H1 (cell line): Measurements from ENCODE around the gene LARGE2. TPM values are rescaled to one million over a fixed set of nuclear protein-coding genes. Genes with fewer than 3 reads are reported as not detected.

Experiments
- EP300 ChIP-seq, 2 experiments: IDR thresholded peaks; 1 replicate in 1 of 2; 2 replicates in 1 of 2; pipeline ENCODE4 v1.6.1; 2011 to 2012; ENCODE audit warnings: low read depth in 2 of 2, low read length in 2 of 2, mild to moderate bottlenecking in 2 of 2, borderline replicate concordance in 1 of 2, inconsistent platforms in 1 of 2, moderate library complexity in 1 of 2
- RNF2 ChIP-seq: fragments of 200-900, 300-1000 bp; sonication (generic); IDR thresholded peaks from 2 replicates; pipeline ENCODE4 v1.7.1; 2016; ENCODE audit warnings: borderline replicate concordance, low read depth, mild to moderate bottlenecking, antibody characterized with exemption, low read length; ENCODE audit not compliant: poor library complexity, severe bottlenecking; ENCODE audit errors: missing control alignments
- RXRA ChIP-seq: IDR thresholded peaks from 2 replicates; pipeline ENCODE4 v1.6.1; 2011; ENCODE audit warnings: low read depth, mild to moderate bottlenecking, low read length, moderate library complexity; ENCODE audit not compliant: insufficient read depth
- TCF12 ChIP-seq: IDR thresholded peaks from 2 replicates; pipeline ENCODE4 v1.6.1; 2011; ENCODE audit warnings: low read depth, mild to moderate bottlenecking, low read length
- polyA plus RNA-seq, 7 experiments: library from polyadenylated mRNA; depleted of rRNA in 3 of 7; stranded (reverse) in 5 of 7; unstranded in 2 of 7; fragments of >200 nt in 5 of 7; fragments of 200-250 nt in 2 of 7; gene quantifications; 1 replicate in 5 of 7; 2 replicates in 1 of 7; 4 replicates in 1 of 7; pipeline versions ENCODE4 v1.2.1 to v1.2.3, GENCODE V29; 2011 to 2013; ENCODE audit warnings: missing spikeins in 2 of 7, mixed read lengths in 2 of 7
- total RNA-seq: library from RNA; stranded (reverse); fragmentation: NEBNext Ultra II Directional; extraction: Animal tissue kit (Norgen Biotek cat#: 25700); gene quantifications from 2 replicates; pipeline ENCODE4 v1.2.1, GENCODE V29; 2021

Gene LARGE2
- total and polyA plus RNA-seq, 2 of the 8 experiments (the other 6 are each of a cell fraction or from before 2014, with no cell fraction given), result 111 to 137 TPM

GRCh38 chr11:45926536-45927331 lies 4.3 kb downstream of the LARGE2 start (continued):
- TF ChIP-seq TCF12, result no peak
- TF ChIP-seq RXRA, result no peak
- no peak for TF ChIP-seq EP300 (IDR thresholded peaks at IDR 0.05; ENCODE audit: borderline replicate concordance in 1 of 2, low read depth in 2 of 2, low read length in 2 of 2)
- TF ChIP-seq RNF2, result no peak
